HepG2 (cell line): ENCODE measurements around the gene C9orf50. TPM values are rescaled to one million over a fixed set of nuclear protein-coding genes. Genes with fewer than 3 reads are reported as not detected.

Source experiments
- AKNA ChIP-seq: sonication (generic); formaldehyde crosslinking; IDR thresholded peaks from 2 replicates; pipeline ENCODE4 v1.4.0; 2020; ENCODE audit warnings: missing genetic modification reagents, borderline replicate concordance
- CSRNP1 ChIP-seq: sonication (generic); formaldehyde crosslinking; IDR thresholded peaks from 2 replicates; pipeline ENCODE4 v1.8.1; 2023; ENCODE audit warnings: mild to moderate bottlenecking, missing genetic modification reagents
- FOSL1 ChIP-seq: sonication (generic); formaldehyde crosslinking; IDR thresholded peaks from 2 replicates; pipeline ENCODE4 v1.9.0; 2021; ENCODE audit warnings: missing genetic modification reagents, borderline replicate concordance
- FOXO4 ChIP-seq: sonication (generic); formaldehyde crosslinking; conservative IDR thresholded peaks from 2 replicates; pipeline ENCODE4 v1.8.1; 2023; ENCODE audit warnings: missing genetic modification reagents
- HDAC2 ChIP-seq: sonication (generic); formaldehyde crosslinking; IDR thresholded peaks from 2 replicates; pipeline ENCODE4 v1.4.0; 2020; ENCODE audit warnings: missing genetic modification reagents
- KAT7 ChIP-seq: IDR thresholded peaks from 2 replicates; pipeline ENCODE4 v1.6.1; 2018; ENCODE audit warnings: borderline replicate concordance, missing compliant biosample characterization
- KDM3A ChIP-seq: IDR thresholded peaks from 2 replicates; pipeline ENCODE4 v1.6.1; 2018; ENCODE audit warnings: low read depth, missing compliant biosample characterization
- MATR3 ChIP-seq: sonication (generic); formaldehyde crosslinking; IDR thresholded peaks from 2 replicates; pipeline ENCODE4 v1.4.0; 2020; ENCODE audit warnings: missing genetic modification reagents
- NFKBIZ ChIP-seq: IDR thresholded peaks from 2 replicates; pipeline ENCODE4 v1.6.1; 2018; ENCODE audit warnings: missing genetic modification reagents, missing compliant biosample characterization
- RAD21 ChIP-seq: fragments of 450-650 bp; formaldehyde crosslinking; IDR thresholded peaks from 2 replicates; pipeline ENCODE4 v1.5.0; 2020; ENCODE audit warnings: mild to moderate bottlenecking
- REL ChIP-seq: sonication (generic); formaldehyde crosslinking; conservative IDR thresholded peaks from 2 replicates; pipeline ENCODE4 v1.8.0; 2022; ENCODE audit warnings: mild to moderate bottlenecking, missing genetic modification reagents, moderate library complexity
- REPIN1 ChIP-seq: sonication (generic); formaldehyde crosslinking; IDR thresholded peaks from 2 replicates; pipeline ENCODE4 v1.8.0; 2022; ENCODE audit warnings: missing genetic modification reagents, low read depth, mild to moderate bottlenecking, borderline replicate concordance
- TFAP4 ChIP-seq: sonication (generic); IDR thresholded peaks from 2 replicates; pipeline ENCODE4 v1.6.1; 2016; ENCODE audit warnings: low read depth, borderline replicate concordance
- YY1 ChIP-seq: IDR thresholded peaks from 2 replicates; pipeline ENCODE4 v1.6.1; 2011; ENCODE audit warnings: low read length, low read depth, moderate library complexity, mild to moderate bottlenecking; ENCODE audit not compliant: insufficient read depth, insufficient replicate concordance
- ZNF639 ChIP-seq: conservative IDR thresholded peaks from 2 replicates; pipeline ENCODE4 v1.6.1; 2018; ENCODE audit warnings: missing genetic modification reagents
- ZSCAN31 ChIP-seq: sonication (generic); formaldehyde crosslinking; IDR thresholded peaks from 2 replicates; pipeline ENCODE4 v1.5.0; 2020; ENCODE audit warnings: low read depth, mild to moderate bottlenecking, missing genetic modification reagents
- polyA plus RNA-seq, 8 experiments: library from polyadenylated mRNA; depleted of rRNA in 3 of 8; stranded (reverse) in 7 of 8; unstranded in 1 of 8; fragments of >200 nt; fragmentation: Illumina TruSeq in 4 of 8; extraction: Trizol in 4 of 8; gene quantifications; 2 replicates each; pipeline versions ENCODE4 v1.2.1 to v1.2.3, GENCODE V29; 2011 to 2016; ENCODE audit warnings: low read depth in 4 of 8, missing spikeins in 1 of 8, mixed read lengths in 1 of 8; ENCODE audit not compliant: insufficient read depth in 1 of 8
- total RNA-seq, 5 experiments: library from RNA; depleted of rRNA; stranded (reverse); fragments of >200 nt; fragmentation: Illumina TruSeq; extraction: Trizol; gene quantifications; 2 replicates each; pipeline ENCODE4 v1.2.3, GENCODE V29; 2016; ENCODE audit warnings: low read depth in 1 of 5

C9orf50 gene
- total and polyA plus RNA-seq, 2 of the 13 experiments (the other 11 are each of a cell fraction or from before 2014, with no cell fraction given), result not detected

GRCh38 chr9:129568560-129569501 lies 52.1 kb downstream of the C9orf50 start (continued):
- TF ChIP-seq AKNA (no peak), FOSL1 (CRISPR knock-in tag) (no peak), REL (CRISPR knock-in tag) (no peak), KDM3A (CRISPR knock-in tag) (no peak), MATR3 (no peak), CSRNP1 (CRISPR knock-in tag) (no peak), FOXO4 (CRISPR knock-in tag) (no peak), YY1 (peak; percentile 57), REPIN1 (peak; percentile 16; the same call in 1 of the 2 replicates), NFKBIZ (CRISPR knock-in tag) (no peak), ZSCAN31 (peak; percentile 23; the same call in 1 of the 2 replicates), RAD21 (CRISPR knock-in tag) (no peak), TFAP4 (peak; percentile 80; the same call in 1 of the 2 replicates), ZNF639 (no peak), KAT7 (CRISPR knock-in tag) (no peak; the same call in 1 of the 2 replicates), HDAC2 (0 out of 2 replicates have a peak, but pooled peaks have one; percentile 12)
